Caki2 (cell line): ENCODE results near the gene CDK18. TPM values are rescaled to one million over a fixed set of nuclear protein-coding genes. Genes with fewer than 3 reads are reported as not detected.
A peak's percentile ranks its signal among the peaks of the same experiment; 100 is the strongest.

Experiments
- DNase-seq: peaks from one replicate; pipeline ENCODE4 v3.0.0-alpha.2; 2015; ENCODE audit warnings: low read depth
- in situ Hi-C: cut with HindIII; loops from 2 replicates; pipeline ENCODE4 v1.10.0; 2016; ENCODE audit warnings: low sequenced_read_pairs, low pct_unique_long_range_greater_than_20kb, mixed read lengths
- total RNA-seq: library from RNA; depleted of rRNA; stranded (reverse); fragments of >200 nt; shearing (Covaris generic); gene quantifications from 2 replicates; pipeline ENCODE4 v1.2.3, GENCODE V29; 2014; ENCODE audit warnings: low replicate concordance

Gene CDK18
- total RNA-seq, 1 experiment from 2014 or later = 4.5 TPM

- DNase-seq = no peak
- in situ Hi-C loops = no loop called here
Observed at GRCh38 chr1:205531191-205532025, 26.9 kb downstream of the CDK18 start.

GRCh38 chr1:205532026-205532898, 27.8 kb downstream of the CDK18 start:
- DNase-seq = no peak

GRCh38 chr1:205532996-205533735, 28.7 kb downstream of the CDK18 start:
- no peak for DNase-seq
- in situ Hi-C loops = no loop called here

More at GRCh38 chr1:205532026-205532898, 27.8 kb downstream of the CDK18 start:
- in situ Hi-C loops = no loop called here

DNA sequence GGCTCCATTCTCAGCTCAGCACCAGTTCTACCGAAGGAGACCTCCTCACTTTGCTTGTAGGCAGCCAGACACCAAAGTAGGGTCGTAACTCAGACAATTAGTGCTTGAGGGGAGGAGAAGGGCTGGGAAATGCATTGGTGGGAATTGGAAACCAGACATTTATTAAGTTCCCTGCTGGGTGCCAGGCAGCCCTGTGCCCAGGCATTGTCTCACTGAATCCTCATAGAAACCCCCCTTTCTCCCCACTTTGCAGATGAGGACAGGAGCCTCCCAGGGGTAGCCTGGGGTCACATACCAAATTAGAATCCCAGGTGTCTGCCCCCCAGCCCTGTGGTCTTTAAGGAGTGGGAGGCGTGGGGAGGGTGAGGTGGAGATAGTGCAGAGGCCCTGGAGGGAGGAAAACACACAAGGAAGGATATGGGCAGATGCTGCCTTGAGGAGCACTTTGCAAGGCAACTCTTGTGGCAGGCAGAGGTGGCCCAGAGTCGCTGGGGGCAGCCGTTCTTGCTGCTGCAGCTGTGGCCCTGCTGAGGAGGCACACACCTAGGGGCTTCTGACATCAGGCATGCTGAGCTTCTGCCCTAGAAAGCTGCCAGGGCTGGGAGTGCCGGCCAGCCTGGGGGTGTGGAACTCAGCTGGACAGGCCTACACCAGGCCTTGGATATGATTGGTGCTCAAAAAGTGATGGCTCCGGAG, 29.4 kb downstream of the CDK18 start:
- DNase-seq = no peak
- in situ Hi-C loops = no loop called here

- in situ Hi-C loops = no loop called here
Observed at GRCh38 chr1:205534444-205534985, 30.0 kb downstream of the CDK18 start.

GRCh38 chr1:205535096-205535495, 30.6 kb downstream of the CDK18 start:
- in situ Hi-C loops = no loop called here
- DNase-seq = no peak

More at GRCh38 chr1:205534444-205534985, 30.0 kb downstream of the CDK18 start:
- no peak for DNase-seq

DNA sequence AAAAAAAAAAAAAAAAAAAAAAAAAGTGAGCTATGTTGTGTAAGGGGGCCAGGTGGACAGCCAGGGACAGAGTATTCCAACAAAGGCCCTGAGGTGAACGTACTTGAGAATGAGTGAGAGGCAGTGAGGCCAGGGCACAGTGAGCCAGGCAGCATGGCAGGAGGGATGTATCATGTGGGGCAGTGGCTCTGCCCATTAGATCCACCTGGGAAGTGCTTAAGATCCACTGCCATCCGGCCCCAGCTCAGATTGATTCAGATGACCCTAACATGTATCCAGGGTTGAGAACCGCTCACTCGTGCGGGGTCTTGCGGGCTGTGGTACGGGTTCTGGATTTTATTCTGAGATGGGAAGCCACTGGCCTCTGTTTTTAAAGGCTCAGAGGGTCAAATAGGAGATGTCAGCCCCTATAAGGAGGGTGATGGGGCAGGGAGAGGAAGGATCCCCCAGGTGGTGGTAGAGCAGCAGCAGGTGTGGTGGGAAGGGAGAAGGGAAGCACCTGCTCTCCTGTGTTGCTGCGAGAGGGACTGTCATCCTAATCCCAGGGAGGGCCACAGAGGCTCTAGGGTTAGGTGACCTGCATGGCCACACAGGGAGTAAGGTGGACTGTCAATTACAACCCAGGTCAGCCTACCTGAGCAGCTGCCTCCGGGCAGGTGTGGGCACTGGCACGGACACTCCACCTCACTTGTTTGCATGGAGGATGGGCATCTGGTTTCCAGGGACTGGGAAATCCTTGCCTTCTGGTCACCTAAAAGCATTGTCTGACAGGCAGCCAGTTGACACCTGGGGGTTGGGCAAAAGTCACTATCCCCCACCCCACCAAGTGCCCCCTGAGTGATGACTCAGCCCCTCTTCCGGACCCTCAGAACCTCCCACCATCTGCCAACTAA, 31.6 kb downstream of the CDK18 start:
- DNase-seq = no peak
- in situ Hi-C loops = no loop called here

DNA sequence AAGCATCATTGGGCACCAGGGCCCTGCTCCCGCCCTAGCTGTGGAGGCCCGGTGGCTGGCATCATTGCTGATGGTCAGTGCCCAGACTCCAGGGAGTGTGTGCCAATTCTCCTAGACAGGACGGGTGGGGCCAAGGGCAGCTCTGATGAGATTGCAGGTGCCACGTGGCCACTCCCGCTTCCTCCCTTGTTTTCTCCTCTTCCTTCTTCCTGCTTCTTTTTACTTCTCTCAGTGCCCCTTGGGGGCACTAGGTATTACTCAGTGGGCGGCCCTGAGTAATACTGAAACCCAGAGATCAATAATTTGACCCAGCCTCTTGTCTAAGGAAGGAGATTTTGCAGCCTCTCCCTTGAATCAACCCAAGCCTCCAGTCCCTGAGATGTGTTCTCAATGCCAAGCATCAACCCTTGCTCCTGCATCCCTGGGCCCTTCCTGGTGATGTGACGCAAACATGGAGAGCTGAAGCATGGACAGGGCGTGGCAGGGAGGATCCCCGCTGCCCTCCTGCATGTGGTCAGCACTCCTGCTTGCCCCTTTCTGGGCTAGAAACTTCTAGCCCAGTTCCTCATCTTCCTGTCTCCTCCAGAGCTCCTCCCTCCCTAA, 32.4 kb downstream of the CDK18 start:
- in situ Hi-C loops = no loop called here

GRCh38 chr1:205537386-205538018, 33.0 kb downstream of the CDK18 start:
- no peak for DNase-seq

More for the DNA sequence above, 32.4 kb downstream of the CDK18 start:
- DNase-seq = no peak

GRCh38 chr1:205538235-205538840, 33.9 kb downstream of the CDK18 start:
- no peak for DNase-seq
- in situ Hi-C loops = no loop called here

More at GRCh38 chr1:205537386-205538018, 33.0 kb downstream of the CDK18 start:
- in situ Hi-C loops = no loop called here

GRCh38 chr1:205541161-205541886, 36.9 kb downstream of the CDK18 start:
- no peak for DNase-seq
- in situ Hi-C loops = no loop called here

GRCh38 chr1:205542367-205542766, 37.9 kb downstream of the CDK18 start:
- in situ Hi-C loops = no loop called here
- DNase-seq = no peak

GRCh38 chr1:205543351-205544301, 39.2 kb downstream of the CDK18 start:
- DNase-seq = peak; percentile 23
- in situ Hi-C loops = no loop called here
